RPMI8226 (cell line): Measurements from ENCODE around the gene FOXO4.
A peak's percentile ranks its signal among the peaks of the same experiment; 100 is the strongest.

Source experiments
- DNase-seq: peaks from one replicate; pipeline ENCODE4 v3.0.0-alpha.2; 2015

FOXO4 gene

GRCh38 chrX:71144651-71145050, 49.0 kb downstream of the FOXO4 start, which contains the start of gene NLGN3:
Gene NLGN3 (plus strand): TSS chrX:71144841. CDS start chrX:71147750, 2,909 bp downstream.
- DNase-seq: no peak

GRCh38 chrX:71147496-71148277, 52.0 kb downstream of the FOXO4 start:
- DNase-seq: peak; percentile 5

DNA sequence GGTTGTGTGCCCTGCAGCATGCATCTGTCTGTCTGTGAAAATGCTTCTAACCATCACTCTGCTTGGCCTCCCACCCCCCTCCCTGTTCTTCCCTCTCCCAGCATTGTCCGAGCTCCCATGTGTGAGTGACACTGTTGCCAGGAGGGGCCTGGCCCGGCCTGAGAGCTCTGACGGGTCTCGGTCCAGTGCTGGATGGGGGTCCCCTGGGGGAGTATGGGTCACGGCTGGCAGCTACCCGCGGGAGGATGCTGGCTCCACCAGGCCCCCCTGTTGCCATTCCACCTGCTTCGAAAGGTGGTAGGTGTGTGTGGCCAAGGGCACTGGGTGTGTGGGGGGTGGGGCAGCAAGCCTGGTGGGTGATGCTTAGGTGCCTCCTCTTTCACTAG, 52.6 kb downstream of the FOXO4 start:
- no peak for DNase-seq

DNA sequence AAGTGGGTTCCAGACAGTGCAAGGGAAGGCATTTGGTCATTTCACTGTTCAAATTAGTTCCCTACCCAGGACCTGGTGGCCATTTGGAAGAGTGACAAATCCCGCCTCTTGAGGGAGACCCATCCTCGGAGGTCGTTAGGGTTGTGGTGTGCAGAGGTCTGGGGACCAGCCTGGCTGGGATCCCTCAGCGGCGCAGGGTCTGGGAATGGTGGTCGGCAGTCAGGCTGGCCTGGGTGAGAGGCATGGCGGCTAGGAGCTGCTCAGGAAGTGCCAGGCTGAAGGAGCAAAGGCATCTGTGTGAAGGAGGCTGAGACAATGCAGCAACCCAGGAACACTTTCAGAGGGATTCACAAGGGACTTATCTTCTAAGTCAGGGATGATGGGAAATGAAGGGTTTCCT, 55.7 kb downstream of the FOXO4 start:
- DNase-seq: no peak
